Body of pancreas (tissue), 4 donors: ENCODE results near the gene APBA2.

Experiments used
- POLR2A ChIP-seq, 3 donors: fragments of 450-650 bp; IDR thresholded peaks; one replicate each; pipeline ENCODE4 v1.6.1; 2016; ENCODE audit warnings: antibody characterized with exemption in 3 of 3, mild to moderate bottlenecking in 2 of 3
- TF ChIP-seq, protein P1 (sequence below), 7 experiments: fragments of 450-650 bp in 4 of 7; fragments of 200-600 bp in 3 of 7; sonication (generic) in 3 of 7; IDR thresholded peaks; one replicate each; pipeline ENCODE4 v1.5.1; 2016 to 2019; ENCODE audit warnings: antibody characterized with exemption in 7 of 7

DNA sequence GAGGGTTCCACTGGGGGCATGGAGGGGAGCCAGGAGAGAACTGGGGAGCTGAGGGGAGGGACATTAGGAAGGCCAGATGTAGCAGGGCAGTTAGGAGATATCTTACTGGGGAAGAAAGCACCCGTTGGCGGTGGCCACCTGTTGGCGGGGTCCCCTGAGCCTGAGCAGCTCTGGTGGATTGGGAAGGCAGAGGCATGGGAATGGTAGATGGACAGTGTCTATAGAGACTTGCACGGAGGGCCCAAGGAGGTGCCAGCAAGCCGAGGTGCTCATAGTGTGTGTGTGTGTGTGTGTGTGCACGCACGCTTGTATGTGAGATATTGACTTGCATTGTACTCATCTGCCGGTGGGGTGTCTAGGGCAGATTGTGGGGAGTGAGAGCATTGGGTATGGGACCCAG is 179.0 kb downstream of the APBA2 start:
- TF ChIP-seq, protein P1, sequence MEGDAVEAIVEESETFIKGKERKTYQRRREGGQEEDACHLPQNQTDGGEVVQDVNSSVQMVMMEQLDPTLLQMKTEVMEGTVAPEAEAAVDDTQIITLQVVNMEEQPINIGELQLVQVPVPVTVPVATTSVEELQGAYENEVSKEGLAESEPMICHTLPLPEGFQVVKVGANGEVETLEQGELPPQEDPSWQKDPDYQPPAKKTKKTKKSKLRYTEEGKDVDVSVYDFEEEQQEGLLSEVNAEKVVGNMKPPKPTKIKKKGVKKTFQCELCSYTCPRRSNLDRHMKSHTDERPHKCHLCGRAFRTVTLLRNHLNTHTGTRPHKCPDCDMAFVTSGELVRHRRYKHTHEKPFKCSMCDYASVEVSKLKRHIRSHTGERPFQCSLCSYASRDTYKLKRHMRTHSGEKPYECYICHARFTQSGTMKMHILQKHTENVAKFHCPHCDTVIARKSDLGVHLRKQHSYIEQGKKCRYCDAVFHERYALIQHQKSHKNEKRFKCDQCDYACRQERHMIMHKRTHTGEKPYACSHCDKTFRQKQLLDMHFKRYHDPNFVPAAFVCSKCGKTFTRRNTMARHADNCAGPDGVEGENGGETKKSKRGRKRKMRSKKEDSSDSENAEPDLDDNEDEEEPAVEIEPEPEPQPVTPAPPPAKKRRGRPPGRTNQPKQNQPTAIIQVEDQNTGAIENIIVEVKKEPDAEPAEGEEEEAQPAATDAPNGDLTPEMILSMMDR (IDR thresholded peaks at IDR 0.05) = no peak
- TF ChIP-seq POLR2A (IDR thresholded peaks at IDR 0.05) = no peak
